Stimulated activated CD8-positive, alpha-beta memory T cell treated with anti-CD3 and anti-CD28 coated beads, Interleukin-2, amount 100 ng/mL, for 1 hour (primary cell): ENCODE results near the gene SRPK3.
A peak's percentile ranks its signal among the peaks of the same experiment; 100 is the strongest.
"Not testable (repeated sequence)": the region's sequence is repeated elsewhere in the genome, so short reads cannot be mapped to it uniquely, and the experiment has no call there.

ENCODE experiments used
- DNase-seq, 2 donors: peaks; one replicate each; pipeline ENCODE4 v3.0.0-alpha.2; 2020; ENCODE audit warnings: low read depth in 2 of 2

The SRPK3 gene

GRCh38 chrX:153806999-153807575 is 26.2 kb downstream of the SRPK3 start:
- DNase-seq, result no peak

- DNase-seq, result no peak
These were observed 27.1 kb downstream of the SRPK3 start for GRCh38 chrX:153807976-153808375.

DNA sequence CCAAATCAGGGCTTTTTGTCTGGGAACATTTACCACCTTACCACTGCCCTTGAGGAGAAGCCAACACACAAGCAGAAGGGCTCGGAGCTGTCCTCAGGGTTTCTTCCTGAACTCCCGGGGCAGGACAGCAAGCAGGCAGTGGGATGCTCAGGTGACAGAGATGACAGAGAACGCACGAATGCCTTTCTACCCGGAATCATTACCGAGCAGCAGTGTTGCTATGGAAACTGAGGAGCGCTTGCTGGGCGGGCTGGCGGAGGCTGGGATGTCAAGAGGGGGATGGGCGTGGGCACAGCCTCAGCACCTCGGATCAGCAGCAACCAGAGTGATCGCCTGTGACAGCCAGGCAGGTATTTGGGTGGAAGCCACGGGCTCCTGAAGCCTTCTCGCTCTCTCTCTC is 31.4 kb downstream of the SRPK3 start:
- no peak for DNase-seq

GRCh38 chrX:153813161-153813560 is 32.3 kb downstream of the SRPK3 start:
- DNase-seq, result no peak

GRCh38 chrX:153814591-153815315 is 33.9 kb downstream of the SRPK3 start:
- DNase-seq, result no peak

GRCh38 chrX:153816831-153817690 is 36.2 kb downstream of the SRPK3 start:
- DNase-seq, result peak in 1 of 2 donors; percentile 15

- DNase-seq, result not testable (repeated sequence)
These were observed 37.2 kb downstream of the SRPK3 start for GRCh38 chrX:153818064-153818463.

DNA sequence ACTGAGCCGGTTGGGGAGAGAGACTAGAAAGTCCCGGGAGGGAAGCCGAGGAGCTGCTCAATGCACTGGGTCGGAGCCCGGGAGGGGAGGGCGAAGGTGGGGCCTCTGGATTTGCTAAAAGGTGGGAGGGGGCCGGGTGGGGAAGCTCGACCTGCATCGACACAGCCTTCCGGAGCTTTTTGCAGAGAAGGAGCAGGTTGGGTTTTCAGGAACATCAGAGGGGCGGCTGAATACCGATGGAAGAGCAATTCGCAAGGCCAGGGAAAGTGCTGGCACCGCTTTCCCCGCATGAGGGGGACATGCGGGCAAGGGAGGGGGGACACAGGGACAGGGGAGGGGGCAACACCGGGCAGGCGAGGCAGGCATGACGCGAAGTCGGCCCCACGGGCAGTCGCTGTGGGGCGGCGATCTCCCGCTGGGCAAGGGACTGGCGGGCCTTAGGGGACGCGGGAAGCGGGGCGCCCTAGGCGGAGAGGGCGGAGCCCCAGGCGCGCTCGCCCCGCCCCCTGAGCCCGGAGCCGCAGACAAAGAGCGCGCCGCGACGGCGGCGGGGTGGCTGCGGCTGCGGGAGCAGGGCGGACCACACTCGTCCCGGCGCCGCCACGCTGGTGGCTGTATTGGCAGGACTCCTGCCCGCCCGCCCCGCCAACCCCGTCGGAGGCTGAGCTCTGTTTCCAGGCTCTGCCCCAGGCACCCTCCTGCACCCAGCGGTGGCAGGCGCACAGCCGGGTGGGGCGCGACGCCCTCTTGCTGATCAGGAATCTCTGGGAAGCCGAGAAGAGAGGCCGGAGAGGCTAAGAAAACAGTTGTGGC is 37.9 kb downstream of the SRPK3 start:
- DNase-seq, result peak; percentile 17 to 34

- no peak for DNase-seq
These were observed 38.7 kb downstream of the SRPK3 start for GRCh38 chrX:153819384-153820040.

DNA sequence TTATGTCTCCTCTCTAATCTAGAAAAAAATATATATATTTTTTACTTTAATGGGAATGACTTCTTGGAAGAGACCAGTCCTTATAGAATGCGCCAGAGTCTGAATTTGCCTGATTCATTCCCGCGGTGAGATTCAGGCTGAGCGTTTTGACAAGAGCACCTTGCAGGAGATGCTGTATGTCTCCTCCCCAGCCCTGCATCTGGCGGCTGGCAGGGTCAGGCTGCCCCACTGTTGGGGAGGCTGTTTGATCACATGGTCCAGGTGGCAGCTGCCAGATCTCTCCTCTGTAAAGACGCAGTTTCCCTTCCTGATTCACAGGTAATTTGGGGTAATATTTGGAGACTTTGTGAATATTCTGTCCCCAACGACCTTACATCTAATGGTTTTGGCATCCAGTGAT is 39.8 kb downstream of the SRPK3 start:
- DNase-seq, result no peak

DNA sequence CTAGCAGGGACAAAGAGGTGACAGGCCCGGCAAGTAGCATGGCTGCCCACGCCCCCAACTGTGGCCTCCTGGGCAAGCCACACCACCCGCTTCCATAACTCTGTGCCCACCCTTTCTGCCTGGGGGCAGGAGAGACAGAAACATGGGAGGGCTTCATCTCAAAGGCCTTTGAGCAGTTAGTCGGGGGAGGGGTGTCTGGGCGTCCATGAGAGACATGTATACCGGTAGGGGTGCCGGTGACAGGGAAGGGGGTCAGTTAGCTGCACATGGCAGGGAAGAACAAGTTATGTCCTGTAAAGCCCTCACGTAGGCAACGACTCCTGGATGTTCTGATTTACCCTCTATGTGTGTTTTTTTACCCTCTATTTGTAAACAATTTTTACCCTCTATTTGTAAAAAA is 40.2 kb downstream of the SRPK3 start:
- DNase-seq, result no peak

DNA sequence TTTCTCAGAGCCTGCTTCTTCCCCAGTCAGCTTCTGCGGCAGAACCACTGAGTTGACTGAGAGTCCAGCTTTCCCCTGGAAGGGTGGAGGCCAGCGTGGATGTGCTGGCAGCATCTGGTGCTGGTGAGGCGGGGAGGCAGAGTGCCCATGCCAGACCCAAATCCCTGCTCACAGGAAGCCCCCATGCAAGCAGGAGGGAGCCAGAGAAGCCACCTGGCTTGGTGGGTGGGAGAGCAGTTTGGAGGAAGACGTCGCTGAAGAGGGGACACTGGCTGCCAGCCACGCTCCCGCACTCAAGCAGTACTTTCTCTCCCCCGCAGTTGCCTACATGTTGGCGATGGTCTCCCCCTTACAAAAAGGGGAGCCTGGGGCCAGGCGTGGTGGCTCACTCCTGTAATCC is 43.5 kb downstream of the SRPK3 start:
- DNase-seq, result no peak

DNA sequence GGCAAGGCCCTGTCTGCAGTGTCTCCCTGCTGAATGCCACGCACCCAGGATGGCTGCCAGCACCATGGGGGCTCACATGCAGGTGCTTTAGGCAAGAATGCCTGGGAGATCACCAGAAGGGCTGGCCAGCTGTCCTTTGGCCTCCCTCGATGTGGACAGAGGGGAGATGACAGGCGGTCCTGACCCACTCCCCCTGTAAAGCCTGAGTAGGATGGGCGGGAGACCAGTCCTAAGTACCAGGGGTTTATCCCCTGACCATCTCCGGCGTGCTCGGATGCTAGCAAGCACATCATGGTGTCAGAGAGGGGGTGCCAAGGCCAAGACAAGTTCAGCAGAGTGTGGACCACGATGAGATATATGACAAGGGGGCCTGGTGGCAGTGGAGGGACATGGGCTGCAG is 44.2 kb downstream of the SRPK3 start:
- DNase-seq, result no peak

DNA sequence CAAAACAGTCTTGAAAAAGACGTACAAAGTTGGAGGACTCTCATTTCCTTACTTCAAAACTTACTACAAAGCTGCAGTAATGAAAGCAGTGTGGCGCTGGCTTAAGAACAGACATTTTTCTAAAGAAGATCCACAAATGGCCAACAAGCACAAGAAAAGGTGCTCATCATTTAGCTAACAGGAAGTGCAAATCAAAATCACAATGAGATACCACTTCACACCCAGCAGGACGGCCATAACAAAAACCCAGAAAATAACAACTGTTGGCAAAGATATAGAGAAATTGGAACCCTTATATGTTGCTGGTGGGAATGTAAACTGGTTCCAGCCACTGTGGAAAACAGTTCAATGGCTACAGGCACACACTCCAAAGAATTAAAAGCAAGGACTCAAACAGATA is 46.2 kb downstream of the SRPK3 start:
- DNase-seq, result no peak

GRCh38 chrX:153827903-153828302 is 47.1 kb downstream of the SRPK3 start:
- no peak for DNase-seq

GRCh38 chrX:153828308-153828707 is 47.5 kb downstream of the SRPK3 start:
- DNase-seq, result no peak

GRCh38 chrX:153828723-153829548 is 48.1 kb downstream of the SRPK3 start:
- no peak for DNase-seq

DNA sequence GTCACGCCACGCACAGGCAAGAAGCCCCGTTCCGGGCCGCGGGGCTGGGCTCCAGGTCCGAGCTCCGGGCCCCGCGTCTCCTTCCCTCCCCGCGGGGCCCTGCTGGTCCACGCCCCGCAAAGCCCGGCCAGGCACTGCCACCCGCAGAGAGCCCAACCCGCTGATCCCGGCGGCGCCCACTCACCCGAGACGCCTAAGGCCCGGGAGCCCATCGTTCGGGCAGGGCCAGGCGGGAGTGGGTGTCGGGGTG is 48.6 kb downstream of the SRPK3 start:
- DNase-seq, result no peak

DNA sequence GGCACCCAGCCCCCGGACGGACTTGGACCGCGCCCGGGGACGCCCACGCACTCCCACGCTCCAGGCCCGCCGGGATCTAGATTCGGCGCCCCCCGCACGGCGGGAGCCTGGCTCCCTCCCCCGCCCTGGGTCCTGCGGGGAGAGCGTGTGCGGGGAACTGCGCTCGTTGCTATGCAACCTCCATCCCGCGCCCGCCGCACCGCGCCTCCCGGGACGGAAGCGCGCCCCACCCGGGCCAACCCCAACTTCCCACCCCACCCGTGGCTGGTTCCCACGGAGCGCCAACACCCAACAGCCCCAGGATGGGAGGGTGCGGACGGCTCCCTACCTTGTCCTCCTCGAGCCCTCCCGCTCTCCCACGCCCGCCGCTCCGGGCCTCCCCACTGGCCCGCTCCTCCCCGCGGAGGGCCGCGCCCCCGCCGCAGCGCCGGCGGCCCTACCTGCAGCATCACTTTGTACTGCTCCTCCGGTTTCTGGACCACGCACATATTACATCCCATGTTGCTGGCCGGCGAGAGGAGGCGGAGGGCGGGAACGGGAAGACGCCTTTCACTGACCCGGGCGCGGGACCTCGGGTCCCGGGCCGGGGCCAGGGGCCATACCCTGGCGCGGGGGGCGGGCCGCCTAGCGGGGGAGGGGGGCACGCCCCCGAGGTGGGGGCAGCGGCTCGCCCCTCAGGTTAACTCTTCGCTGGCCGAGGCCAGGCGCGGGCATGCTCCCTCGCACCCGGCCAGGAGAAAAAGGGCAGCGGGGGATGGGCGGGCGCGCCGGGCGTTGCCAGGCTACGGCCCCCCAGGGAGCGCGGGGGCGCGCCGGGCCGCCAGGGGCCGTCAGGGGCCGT is 49.2 kb downstream of the SRPK3 start, which contains the start of gene PDZD4:
Gene PDZD4 (minus strand): TSS at position 746 of the 841 bp plus-strand sequence. CDS start 246 bp downstream, at position 500.
- no peak for DNase-seq
